WERI-Rb-1 (cell line): Measurements from ENCODE around the gene FGFR4.

ENCODE experiments used
- DNase-seq: peaks from one replicate; pipeline ENCODE4 v3.0.0-alpha.2; 2020
- H3K27ac ChIP-seq: fragments of 250-450 bp; sonication (Bioruptor Pico); 2 replicates; pipeline ENCODE4 v1.5.1; 2020; ENCODE audit warnings: mild to moderate bottlenecking, moderate library complexity
- H3K27me3 ChIP-seq: fragments of 250-450 bp; sonication (Bioruptor Pico); 2 replicates; pipeline ENCODE4 v1.5.1; 2021; ENCODE audit warnings: mild to moderate bottlenecking, low read depth, moderate library complexity; ENCODE audit not compliant: insufficient read depth, severe bottlenecking
- H3K36me3 ChIP-seq: fragments of 250-450 bp; sonication (Bioruptor Pico); 2 replicates; pipeline ENCODE4 v1.5.1; 2020; ENCODE audit warnings: mild to moderate bottlenecking, moderate library complexity
- H3K4me3 ChIP-seq: 2 replicates; pipeline ENCODE4 v1.5.1; 2011; ENCODE audit warnings: low read depth, mild to moderate bottlenecking, control low read depth, low read length
- H3K9me3 ChIP-seq: fragments of 250-450 bp; sonication (Bioruptor Pico); 2 replicates; pipeline ENCODE4 v1.5.1; 2021; ENCODE audit warnings: mild to moderate bottlenecking, moderate library complexity; ENCODE audit not compliant: severe bottlenecking
- CTCF ChIP-seq: IDR thresholded peaks from 2 replicates; pipeline ENCODE4 v1.5.1; 2011; ENCODE audit warnings: low read depth, mild to moderate bottlenecking, control low read depth, inconsistent platforms, low read length

Gene FGFR4

GRCh38 chr5:177128551-177128981 is 41.9 kb downstream of the FGFR4 start:
- Histone ChIP-seq H3K27ac (no peak overlapping the region), H3K9me3 (no peaks in the 10 kb centered on the region), H3K4me3 (no peak overlapping the region), H3K27me3 (no peaks in the 10 kb centered on the region), H3K36me3 (no peaks in the 10 kb centered on the region)
- no peak for TF ChIP-seq CTCF
- no peak for DNase-seq

GRCh38 chr5:177130211-177131018 is 43.7 kb downstream of the FGFR4 start:
- Histone ChIP-seq H3K27me3 (no peaks in the 10 kb centered on the region), H3K4me3 (no peak overlapping the region), H3K36me3 (peaks cover 3% of the 10 kb centered on the region), H3K27ac (no peak overlapping the region), H3K9me3 (no peaks in the 10 kb centered on the region)
- TF ChIP-seq CTCF = no peak
- no peak for DNase-seq

- Histone ChIP-seq H3K27ac (no peak overlapping the region), H3K27me3 (no peaks in the 10 kb centered on the region), H3K36me3 (peaks cover 8% of the 10 kb centered on the region), H3K9me3 (no peaks in the 10 kb centered on the region), H3K4me3 (no peak overlapping the region)
- no peak for DNase-seq
- no peak for TF ChIP-seq CTCF
These were observed 44.3 kb downstream of the FGFR4 start for GRCh38 chr5:177131019-177131320.

- Histone ChIP-seq H3K4me3 (no peak overlapping the region), H3K36me3 (peaks cover 11% of the 10 kb centered on the region), H3K27me3 (no peaks in the 10 kb centered on the region), H3K9me3 (no peaks in the 10 kb centered on the region), H3K27ac (no peak overlapping the region)
- TF ChIP-seq CTCF = no peak
- DNase-seq = no peak
These were observed 44.8 kb downstream of the FGFR4 start for GRCh38 chr5:177131352-177132135.

- H3K4me3 ChIP-seq = no peak overlapping the region
- H3K27me3 ChIP-seq = no peaks in the 10 kb centered on the region
- H3K27ac ChIP-seq = no peak overlapping the region
- TF ChIP-seq CTCF = no peak
- peaks cover 19% of the 10 kb centered on the region for H3K36me3 ChIP-seq
- H3K9me3 ChIP-seq = no peaks in the 10 kb centered on the region
- DNase-seq = no peak
These were observed 45.7 kb downstream of the FGFR4 start for GRCh38 chr5:177132136-177133095.
